ENCODE measurements around the gene CLK3. TPM values are rescaled to one million over a fixed set of nuclear protein-coding genes. Genes with fewer than 3 reads are reported as not detected.

Gene CLK3
- total RNA-seq, 1 donor from 2014 or later = 53.2 TPM

- no peak overlapping the region for H3K27ac Mint-ChIP-seq (ENCODE audit: unreplicated experiment)
- no peaks in the 10 kb centered on the region for H3K9me3 Mint-ChIP-seq (ENCODE audit: unreplicated experiment)
- no peak overlapping the region for H3K4me3 Mint-ChIP-seq (ENCODE audit: unreplicated experiment)
- no peak for DNase-seq (ENCODE audit: extremely low spot score, unreplicated experiment)
- no peak for TF ChIP-seq CTCF (IDR thresholded peaks at IDR 0.05)
- peaks cover 4% of the 10 kb centered on the region for H3K36me3 Mint-ChIP-seq (ENCODE audit: unreplicated experiment)
- H3K4me1 Mint-ChIP-seq (ENCODE audit: unreplicated experiment) = peaks cover 14% of the 10 kb centered on the region
- no peaks in the 10 kb centered on the region for H3K27me3 Mint-ChIP-seq (ENCODE audit: unreplicated experiment)
Observed at GRCh38 chr15:74585191-74585590, 30.4 kb upstream of the CLK3 start.

- Mint-ChIP-seq H3K4me1 (ENCODE audit: unreplicated experiment) (peaks cover 14% of the 10 kb centered on the region), H3K27me3 (ENCODE audit: unreplicated experiment) (no peaks in the 10 kb centered on the region), H3K27ac (ENCODE audit: unreplicated experiment) (no peak overlapping the region), H3K4me3 (ENCODE audit: unreplicated experiment) (no peak overlapping the region), H3K9me3 (ENCODE audit: unreplicated experiment) (no peaks in the 10 kb centered on the region), H3K36me3 (ENCODE audit: unreplicated experiment) (peaks cover 5% of the 10 kb centered on the region)
- TF ChIP-seq CTCF (IDR thresholded peaks at IDR 0.05) = no peak
- DNase-seq (ENCODE audit: extremely low spot score, unreplicated experiment) = no peak
Observed at GRCh38 chr15:74585857-74586256, 29.8 kb upstream of the CLK3 start.

GRCh38 chr15:74589826-74590225 lies 25.8 kb upstream of the CLK3 start:
- Mint-ChIP-seq H3K4me3 (ENCODE audit: unreplicated experiment) (no peak overlapping the region), H3K27me3 (ENCODE audit: unreplicated experiment) (no peaks in the 10 kb centered on the region), H3K9me3 (ENCODE audit: unreplicated experiment) (no peaks in the 10 kb centered on the region), H3K4me1 (ENCODE audit: unreplicated experiment) (peaks cover 14% of the 10 kb centered on the region), H3K36me3 (ENCODE audit: unreplicated experiment) (peaks cover 9% of the 10 kb centered on the region), H3K27ac (ENCODE audit: unreplicated experiment) (no peak overlapping the region)
- no peak for DNase-seq (ENCODE audit: extremely low spot score, unreplicated experiment)
- TF ChIP-seq CTCF (IDR thresholded peaks at IDR 0.05) = no peak

GRCh38 chr15:74592222-74592621 lies 23.4 kb upstream of the CLK3 start:
- H3K27ac Mint-ChIP-seq (ENCODE audit: unreplicated experiment) = no peak overlapping the region
- no peak overlapping the region for H3K4me3 Mint-ChIP-seq (ENCODE audit: unreplicated experiment)
- no peak for DNase-seq (ENCODE audit: extremely low spot score, unreplicated experiment)

GRCh38 chr15:74593122-74593521 lies 22.5 kb upstream of the CLK3 start:
- DNase-seq (ENCODE audit: extremely low spot score, unreplicated experiment) = no peak
- H3K4me3 Mint-ChIP-seq (ENCODE audit: unreplicated experiment) = no peak overlapping the region
- H3K9me3 Mint-ChIP-seq (ENCODE audit: unreplicated experiment) = no peaks in the 10 kb centered on the region
- H3K27me3 Mint-ChIP-seq (ENCODE audit: unreplicated experiment) = no peaks in the 10 kb centered on the region
- H3K27ac Mint-ChIP-seq (ENCODE audit: unreplicated experiment) = no peak overlapping the region
- H3K4me1 Mint-ChIP-seq (ENCODE audit: unreplicated experiment) = peaks cover 12% of the 10 kb centered on the region
- TF ChIP-seq CTCF (IDR thresholded peaks at IDR 0.05) = no peak
- H3K36me3 Mint-ChIP-seq (ENCODE audit: unreplicated experiment) = peaks cover 16% of the 10 kb centered on the region

More at GRCh38 chr15:74592222-74592621, 23.4 kb upstream of the CLK3 start:
- Mint-ChIP-seq H3K9me3 (ENCODE audit: unreplicated experiment) (no peaks in the 10 kb centered on the region), H3K4me1 (ENCODE audit: unreplicated experiment) (peaks cover 14% of the 10 kb centered on the region), H3K27me3 (ENCODE audit: unreplicated experiment) (no peaks in the 10 kb centered on the region), H3K36me3 (ENCODE audit: unreplicated experiment) (peaks cover 14% of the 10 kb centered on the region)
- TF ChIP-seq CTCF (IDR thresholded peaks at IDR 0.05) = no peak
